Measurements from ENCODE around the gene SH3D19.
"Not testable (repeated sequence)": the region's sequence is repeated elsewhere in the genome, so short reads cannot be mapped to it uniquely, and the experiment has no call there.

The SH3D19 gene

GRCh38 chr4:151319490-151319889 lies 5.9 kb downstream of the SH3D19 start:
- no peak for DNase-seq

DNA sequence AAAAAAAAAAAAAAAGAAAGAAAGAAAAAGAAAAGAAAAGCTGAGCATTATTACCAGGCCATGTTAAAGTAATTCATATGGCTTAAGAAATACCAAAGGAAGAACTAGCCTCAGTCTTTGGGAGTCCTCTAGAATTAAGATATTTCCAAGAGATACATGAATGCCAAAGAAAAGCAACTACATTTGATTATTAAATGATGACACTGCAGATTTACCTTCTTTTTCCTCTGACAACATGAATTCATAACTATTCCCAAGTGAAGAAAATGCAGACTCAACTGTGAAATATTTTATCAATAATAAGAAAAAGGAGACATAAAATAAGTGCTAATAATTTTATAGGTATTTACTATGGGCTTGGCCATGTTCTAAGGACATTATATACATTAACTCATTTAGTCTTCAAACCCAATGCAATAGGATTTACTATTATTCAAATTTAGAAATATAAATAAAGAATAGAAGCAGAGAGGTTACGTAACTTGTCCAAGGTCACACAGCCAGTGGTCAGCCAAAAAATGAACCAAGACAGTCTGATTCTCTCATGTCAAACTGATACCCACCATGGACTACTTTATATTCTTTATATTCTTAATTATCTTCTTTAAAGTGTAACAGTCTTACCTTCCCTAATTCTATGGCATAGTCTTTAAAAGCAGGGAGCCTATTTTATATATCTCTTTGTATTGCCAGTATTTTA lies 6.9 kb downstream of the SH3D19 start:
- DNase-seq: no peak

- DNase-seq: no peak
Observed at GRCh38 chr4:151316645-151317044, 8.8 kb downstream of the SH3D19 start.

DNA sequence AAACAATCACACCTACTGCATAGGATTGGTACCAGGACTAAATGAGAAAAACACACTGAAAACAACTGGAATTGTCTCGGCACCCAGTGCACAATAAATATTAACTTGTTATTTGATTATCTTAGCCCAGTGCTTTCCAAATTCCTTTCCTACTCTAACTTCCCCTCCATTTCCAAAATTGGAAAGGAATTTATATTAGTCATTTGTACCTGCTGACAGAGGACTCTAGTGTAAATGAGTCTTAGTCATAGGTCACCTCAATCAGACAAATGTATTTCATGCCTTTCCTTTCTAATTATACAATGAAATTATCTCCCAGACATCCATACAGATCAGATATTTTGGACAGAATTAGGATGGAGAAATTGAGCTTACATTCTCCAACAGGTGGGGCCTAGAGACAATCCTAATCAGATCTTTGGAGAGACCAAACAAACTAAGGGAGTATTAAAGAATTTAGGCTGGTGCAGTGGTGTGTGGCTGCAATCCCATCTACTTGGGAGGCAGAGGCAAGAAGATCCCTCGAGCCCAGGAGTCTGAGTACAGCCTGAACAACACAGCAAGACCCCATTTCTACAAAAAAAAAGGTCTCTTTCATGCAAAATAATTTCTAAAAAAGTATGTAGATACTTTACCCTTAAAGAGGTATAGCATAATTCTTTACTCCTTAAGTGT lies 10.1 kb downstream of the SH3D19 start:
- no peak for DNase-seq

- DNase-seq: no peak
Observed at GRCh38 chr4:151314479-151314878, 10.9 kb downstream of the SH3D19 start.

DNA sequence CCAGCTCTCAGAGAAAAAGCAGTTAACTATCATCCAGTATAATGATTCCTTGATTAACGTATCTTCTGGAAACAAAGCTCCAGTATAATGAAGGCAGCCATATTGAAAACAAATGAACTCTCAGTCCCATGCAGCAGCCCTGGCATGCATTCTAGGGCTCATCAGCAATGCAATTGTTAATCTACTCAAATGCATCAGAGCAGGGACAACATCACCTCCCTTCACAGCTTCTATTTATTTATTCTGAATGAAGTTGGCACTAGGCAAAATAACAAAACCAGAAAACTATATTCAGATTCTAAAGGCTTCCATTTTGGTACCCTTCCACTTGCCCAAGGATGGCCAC lies 11.4 kb downstream of the SH3D19 start:
- DNase-seq: no peak

DNA sequence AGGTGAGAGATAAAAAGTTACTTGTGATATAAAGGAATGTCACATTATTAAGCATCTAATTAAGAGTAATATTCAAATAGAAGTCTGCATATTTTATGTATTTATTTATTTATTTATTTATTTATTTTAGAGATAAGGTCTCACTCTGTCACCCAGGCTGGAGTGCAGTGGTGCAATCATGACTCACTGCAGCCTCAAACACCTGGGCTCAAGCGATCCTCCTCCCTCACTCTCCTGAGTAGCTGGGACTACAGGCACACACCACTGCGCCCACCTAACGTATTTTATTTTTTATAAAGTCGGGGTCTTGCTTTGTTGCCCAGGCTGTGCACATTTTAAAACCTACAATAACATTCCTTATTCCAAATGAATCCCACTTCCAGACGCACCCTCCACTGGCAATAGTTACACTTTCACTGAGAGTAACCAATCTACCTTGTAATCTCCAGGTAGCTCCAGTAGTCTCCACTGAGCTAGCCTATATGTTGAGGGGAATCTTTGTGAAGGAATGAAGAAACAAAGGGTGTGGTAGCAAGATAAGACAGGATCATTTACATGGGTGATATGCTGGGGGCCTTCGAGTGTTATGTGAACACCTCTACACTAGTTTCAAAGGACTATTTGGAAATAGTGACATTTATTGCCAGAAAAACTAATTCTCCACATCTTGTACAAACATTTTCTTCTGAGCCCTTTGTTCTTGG lies 11.9 kb downstream of the SH3D19 start:
- no peak for DNase-seq

GRCh38 chr4:151310124-151310728 lies 15.2 kb downstream of the SH3D19 start:
- DNase-seq: no peak

DNA sequence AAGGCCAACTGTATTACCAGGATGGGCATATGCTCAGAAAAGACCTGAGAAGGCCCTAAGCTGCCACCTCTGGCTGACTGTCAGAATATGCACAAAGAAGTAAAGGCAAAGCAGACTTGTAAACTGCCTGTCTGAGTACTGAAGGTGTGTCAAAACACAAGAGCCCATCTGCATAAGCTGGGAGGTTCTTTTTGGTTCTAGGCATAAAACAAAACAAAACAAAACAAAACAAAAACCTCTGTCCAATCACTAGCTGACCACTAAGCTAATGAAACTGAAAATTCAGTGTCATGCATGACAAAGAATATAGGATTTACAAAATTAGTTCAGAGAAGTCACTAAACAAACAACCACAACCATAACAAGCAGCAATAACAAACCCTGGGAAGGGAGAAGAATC lies 20.6 kb downstream of the SH3D19 start:
- DNase-seq: no peak

- no peak for DNase-seq
Observed at GRCh38 chr4:151304226-151304625, 21.2 kb downstream of the SH3D19 start.

GRCh38 chr4:151302432-151302831 lies 23.0 kb downstream of the SH3D19 start:
- no peak for DNase-seq

- no peak for DNase-seq
Observed at GRCh38 chr4:151297170-151297569, 28.2 kb downstream of the SH3D19 start.

- DNase-seq: no peak
Observed at GRCh38 chr4:151296227-151296626, 29.2 kb downstream of the SH3D19 start.

DNA sequence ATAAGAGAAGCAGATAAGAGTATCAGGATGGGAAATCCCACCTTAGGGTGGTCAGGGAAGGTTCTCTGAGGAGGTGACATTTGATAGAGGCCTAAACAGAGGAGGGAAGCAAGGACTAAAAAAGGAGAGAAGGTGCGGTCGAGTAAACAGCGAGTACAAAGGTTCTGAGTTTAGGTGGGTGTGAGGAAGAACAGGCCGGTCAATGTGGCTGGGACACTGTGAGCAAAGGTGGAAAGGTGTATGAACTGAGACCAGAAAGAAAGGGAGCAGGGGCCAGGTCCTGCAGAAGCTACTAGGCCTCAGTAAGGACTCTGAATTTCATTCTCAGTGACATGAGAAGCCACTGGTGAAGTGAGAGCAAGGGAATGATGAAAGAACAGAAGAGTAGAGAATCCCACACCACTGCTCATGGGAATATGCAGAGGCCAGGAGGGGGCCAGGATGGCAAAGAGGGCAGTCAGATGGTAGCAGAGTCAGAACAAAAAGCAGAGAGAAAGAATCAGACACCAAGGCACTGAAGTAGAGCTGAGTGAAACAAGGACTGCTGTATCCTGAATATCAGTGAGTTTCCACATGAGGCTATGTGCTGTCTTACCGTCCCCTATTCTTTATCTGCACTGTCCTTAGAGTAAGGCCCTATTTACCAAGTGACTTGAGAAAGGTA lies 30.4 kb downstream of the SH3D19 start:
- DNase-seq: no peak

- DNase-seq: no peak
Observed at GRCh38 chr4:151292038-151292437, 33.4 kb downstream of the SH3D19 start.

DNA sequence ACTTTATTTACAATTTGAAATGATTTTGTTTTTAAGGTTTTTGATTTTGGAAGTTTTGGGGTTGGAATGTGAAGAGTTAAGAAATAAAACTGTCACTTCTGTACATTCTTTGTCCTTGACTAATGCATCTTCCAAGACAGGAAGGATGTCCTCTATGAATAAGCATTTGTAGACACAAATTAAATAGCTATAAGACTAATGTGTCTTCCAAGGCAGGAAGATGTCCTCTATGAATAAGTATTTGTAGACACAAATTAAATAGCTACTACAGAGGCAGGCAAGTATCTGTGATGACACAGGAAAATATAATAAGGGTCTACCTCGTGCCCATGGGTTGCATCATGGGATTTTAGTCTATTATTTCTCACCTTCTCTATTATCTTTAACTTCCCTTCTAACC lies 33.9 kb downstream of the SH3D19 start:
- no peak for DNase-seq

GRCh38 chr4:151287409-151287808 lies 38.0 kb downstream of the SH3D19 start:
- no peak for DNase-seq

DNA sequence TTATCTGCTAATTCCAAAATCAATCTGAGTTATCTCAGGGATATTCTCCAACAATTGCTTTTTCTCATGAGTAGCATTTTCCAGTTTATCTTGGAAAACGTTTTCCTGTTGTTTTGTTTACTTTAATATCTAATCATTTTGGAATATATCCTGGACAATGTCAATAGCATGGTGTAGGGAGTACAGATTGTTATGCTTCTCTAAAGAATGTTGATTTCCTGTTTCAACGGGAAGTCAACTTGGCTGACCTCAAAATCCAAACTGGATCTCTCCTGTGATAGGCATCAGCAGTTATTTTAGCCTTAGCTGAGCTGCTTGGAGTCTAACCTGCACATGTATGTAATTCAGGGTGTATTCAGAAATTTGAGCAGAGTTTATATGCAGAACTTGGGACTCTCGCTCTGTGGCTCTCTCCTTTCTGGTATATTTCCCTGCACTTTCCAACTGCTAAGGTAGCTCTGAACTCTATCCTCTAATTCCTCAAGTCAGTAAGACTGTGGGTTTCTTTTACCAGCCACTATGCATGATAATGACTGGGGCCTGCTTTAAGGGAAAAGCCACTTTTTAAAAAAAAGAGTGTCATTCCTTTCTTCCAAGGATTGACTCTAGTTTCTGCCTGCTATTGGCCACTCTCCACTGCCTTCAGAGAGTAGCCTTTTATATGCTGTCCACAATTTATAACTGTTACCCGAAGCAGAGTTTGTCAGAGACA lies 40.7 kb downstream of the SH3D19 start:
- no peak for DNase-seq

- peak; percentile 3 to 36 for DNase-seq
Observed at GRCh38 chr4:151276787-151277562, 48.4 kb downstream of the SH3D19 start, which contains the start of gene PRSS48. Gene PRSS48 (plus strand): TSS chr4:151277161. CDS start chr4:151277173, 12 bp downstream.

- not testable (repeated sequence) for DNase-seq
Observed at GRCh38 chr4:151268905-151269304, 56.5 kb downstream of the SH3D19 start.

GRCh38 chr4:151267822-151268535 lies 57.4 kb downstream of the SH3D19 start:
- DNase-seq: no peak
